OCI-LY1 (cell line): ENCODE data around the gene PODXL2.

Source experiments
- EZH2 ChIP-seq: fragments of 200-600 bp; sonication (generic), shearing (Covaris generic); IDR thresholded peaks from 2 replicates; pipeline ENCODE4 v1.8.0; 2017; ENCODE audit warnings: borderline replicate concordance, mixed run types, mild to moderate bottlenecking, antibody characterized with exemption, low read length, moderate library complexity, mixed read lengths
- TF ChIP-seq, protein P1 (sequence below): fragments of 200-600 bp; sonication (generic), shearing (Covaris generic); IDR thresholded peaks from 2 replicates; pipeline ENCODE4 v1.5.1; 2017; ENCODE audit warnings: mild to moderate bottlenecking, antibody characterized with exemption, low read length, moderate library complexity, mixed read lengths

DNA sequence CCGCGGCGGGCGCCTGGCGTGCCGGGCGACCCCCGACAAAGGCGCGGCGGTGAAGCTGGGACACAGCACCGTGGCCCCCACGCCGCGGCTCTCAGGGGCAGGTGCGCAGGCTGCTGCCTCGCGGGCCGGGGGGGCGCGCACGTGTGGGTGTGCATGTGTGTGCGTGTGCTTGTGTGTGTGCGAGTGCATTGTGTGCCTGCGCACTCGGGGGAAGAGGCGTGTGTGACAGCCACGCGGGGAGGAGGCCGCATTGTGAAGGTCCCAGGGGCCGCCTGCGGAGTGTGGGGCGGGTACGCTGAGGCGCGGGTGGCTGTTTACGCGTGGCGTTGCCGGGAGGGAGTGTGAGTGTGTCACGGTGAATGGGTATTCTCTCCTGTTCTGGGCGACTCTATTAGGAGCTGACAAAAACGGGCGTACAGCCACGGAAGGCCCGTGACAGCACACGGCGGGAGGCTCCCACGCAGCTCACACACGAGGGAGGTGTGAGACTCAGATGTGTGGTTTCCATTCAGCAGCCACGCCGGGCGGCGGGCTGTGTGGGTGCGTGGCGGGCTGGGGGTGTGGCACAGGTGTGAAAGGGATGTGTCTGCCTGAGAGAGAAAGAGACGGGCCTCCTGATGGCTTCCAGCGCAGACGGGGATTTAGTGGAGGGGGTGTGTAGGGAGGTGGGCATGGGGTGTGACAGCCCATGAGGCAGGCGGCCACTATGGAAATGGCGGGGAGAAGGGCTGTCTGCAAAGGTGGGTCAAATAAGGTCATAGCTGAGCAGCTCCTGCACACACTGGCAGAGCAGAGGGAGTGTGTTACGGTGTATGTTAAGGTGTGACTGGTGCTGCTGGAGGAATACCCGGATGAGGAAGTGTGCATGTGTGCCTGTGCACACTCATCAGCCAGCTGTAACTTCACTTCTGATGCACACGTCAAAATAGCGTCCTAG, 750 bp downstream of the PODXL2 start:
- TF ChIP-seq, protein P1, sequence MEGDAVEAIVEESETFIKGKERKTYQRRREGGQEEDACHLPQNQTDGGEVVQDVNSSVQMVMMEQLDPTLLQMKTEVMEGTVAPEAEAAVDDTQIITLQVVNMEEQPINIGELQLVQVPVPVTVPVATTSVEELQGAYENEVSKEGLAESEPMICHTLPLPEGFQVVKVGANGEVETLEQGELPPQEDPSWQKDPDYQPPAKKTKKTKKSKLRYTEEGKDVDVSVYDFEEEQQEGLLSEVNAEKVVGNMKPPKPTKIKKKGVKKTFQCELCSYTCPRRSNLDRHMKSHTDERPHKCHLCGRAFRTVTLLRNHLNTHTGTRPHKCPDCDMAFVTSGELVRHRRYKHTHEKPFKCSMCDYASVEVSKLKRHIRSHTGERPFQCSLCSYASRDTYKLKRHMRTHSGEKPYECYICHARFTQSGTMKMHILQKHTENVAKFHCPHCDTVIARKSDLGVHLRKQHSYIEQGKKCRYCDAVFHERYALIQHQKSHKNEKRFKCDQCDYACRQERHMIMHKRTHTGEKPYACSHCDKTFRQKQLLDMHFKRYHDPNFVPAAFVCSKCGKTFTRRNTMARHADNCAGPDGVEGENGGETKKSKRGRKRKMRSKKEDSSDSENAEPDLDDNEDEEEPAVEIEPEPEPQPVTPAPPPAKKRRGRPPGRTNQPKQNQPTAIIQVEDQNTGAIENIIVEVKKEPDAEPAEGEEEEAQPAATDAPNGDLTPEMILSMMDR = no peak
- TF ChIP-seq EZH2 = no peak
